8988T (cell line): Measurements from ENCODE around the gene KCNH6.

ENCODE experiments used
- DNase-seq: peaks from one replicate; pipeline ENCODE4 v3.0.0; 2011

KCNH6 gene

DNA sequence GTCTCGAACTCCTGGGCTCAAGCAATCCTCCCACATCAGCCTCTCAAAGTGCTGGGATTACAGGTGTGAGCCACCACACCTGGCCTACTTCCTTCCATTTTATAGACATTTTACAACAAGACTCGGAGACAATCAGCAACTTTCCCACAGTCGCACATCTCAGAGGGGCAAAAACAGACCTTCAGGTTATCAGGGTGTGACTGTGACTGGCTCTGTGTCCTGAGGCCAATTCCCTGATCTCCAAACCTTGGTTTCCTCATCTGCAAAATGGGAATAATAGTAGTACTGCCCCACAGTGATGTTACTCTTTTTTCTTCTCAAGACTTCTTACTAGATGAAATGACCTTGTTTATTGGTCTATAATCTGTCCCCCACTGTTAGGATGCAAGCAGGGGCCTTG, 10.8 kb upstream of the KCNH6 start:
- DNase-seq: no peak

DNA sequence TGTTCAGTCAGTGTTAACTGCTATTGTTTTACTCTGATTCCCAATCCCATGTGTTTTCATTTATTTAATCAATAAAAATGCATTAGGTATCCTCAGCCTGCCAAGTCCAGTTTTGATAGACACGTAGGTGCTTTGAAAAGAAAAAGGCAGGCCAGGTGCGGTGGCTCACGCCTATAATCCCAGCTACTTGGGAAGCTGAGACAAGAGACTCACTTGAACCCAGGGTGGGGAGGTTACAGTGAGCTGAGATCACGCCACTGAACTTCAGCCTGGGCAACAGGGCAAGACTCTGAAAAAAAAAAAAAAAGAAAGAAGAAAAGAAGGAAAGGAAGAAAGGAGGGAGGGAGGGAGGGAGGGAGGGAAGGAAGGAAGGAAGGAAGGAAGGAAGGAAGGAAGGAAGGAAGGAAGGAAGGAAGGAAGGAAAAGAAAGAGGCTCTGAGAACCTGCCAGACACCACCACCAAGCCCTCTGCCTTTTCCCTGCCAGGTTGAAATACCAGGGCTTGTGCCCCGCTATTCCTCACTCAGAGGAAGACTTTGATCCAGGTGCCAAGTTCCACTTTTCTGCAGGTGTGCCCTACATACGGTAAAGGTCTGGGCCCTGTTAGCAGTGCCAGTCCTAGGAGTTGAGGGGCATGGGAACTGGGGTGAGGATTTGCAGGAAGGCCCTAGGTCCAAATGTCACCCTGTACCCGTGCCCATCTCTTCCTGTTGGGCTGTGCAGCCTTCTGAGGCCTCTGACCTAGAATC, 10.1 kb upstream of the KCNH6 start:
- DNase-seq: no peak

DNA sequence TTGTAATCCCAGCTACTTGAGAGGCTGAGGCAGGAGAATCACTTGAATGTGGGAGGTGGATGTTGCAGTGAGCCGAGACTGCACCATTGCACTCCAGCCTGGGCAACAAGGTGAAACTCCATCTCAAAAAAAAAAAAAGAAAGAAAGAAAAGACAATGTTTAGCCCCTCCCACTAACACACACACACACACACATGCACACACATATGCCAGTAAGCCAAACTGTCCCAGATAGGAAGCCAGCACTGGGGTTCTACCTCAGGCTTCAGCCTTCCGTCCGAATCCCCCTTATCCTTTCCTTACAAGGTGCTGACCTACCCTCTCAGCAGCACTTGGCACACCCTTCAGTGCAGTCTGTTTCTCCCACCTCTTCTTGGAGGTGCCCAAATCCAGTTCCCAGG, 8.7 kb upstream of the KCNH6 start:
- no peak for DNase-seq

DNA sequence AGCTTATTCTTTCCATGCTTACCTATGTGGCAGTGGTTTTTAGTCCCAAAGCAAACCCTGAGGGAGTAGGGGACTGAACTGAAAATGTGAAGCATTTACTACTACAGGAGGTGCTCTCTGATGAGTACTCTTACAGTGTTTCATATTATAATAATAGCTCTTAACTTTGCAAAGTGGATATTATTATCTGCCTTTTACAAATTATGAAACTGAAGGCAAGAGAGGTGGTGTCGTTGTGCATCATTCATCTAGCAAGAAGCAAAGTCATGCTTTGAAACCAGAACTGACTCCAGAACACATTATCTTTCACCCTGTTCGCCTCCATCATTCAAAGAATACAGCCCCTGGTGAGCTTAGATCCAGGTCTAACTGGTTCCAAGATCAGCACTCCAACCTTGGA, 8.2 kb upstream of the KCNH6 start:
- DNase-seq: no peak

DNA sequence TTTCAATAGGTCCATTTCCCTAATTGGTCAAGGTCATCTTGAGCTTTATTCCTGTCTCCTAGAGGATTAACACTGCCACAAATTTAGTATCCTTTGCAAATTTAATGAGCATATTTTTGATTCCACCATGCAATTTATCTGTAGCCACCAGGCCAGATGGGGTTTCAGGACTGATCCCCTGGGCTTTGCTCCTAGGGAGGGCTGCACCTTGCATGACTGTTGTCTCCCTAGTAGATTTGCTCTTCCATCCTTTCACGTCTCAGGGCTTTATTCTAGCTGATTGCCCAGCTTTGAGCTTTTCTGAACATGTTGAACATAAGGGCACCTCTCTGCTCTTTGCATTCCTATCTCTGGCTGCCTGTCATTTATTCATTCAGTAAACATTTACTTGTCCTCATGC, 7.7 kb upstream of the KCNH6 start:
- DNase-seq: no peak

DNA sequence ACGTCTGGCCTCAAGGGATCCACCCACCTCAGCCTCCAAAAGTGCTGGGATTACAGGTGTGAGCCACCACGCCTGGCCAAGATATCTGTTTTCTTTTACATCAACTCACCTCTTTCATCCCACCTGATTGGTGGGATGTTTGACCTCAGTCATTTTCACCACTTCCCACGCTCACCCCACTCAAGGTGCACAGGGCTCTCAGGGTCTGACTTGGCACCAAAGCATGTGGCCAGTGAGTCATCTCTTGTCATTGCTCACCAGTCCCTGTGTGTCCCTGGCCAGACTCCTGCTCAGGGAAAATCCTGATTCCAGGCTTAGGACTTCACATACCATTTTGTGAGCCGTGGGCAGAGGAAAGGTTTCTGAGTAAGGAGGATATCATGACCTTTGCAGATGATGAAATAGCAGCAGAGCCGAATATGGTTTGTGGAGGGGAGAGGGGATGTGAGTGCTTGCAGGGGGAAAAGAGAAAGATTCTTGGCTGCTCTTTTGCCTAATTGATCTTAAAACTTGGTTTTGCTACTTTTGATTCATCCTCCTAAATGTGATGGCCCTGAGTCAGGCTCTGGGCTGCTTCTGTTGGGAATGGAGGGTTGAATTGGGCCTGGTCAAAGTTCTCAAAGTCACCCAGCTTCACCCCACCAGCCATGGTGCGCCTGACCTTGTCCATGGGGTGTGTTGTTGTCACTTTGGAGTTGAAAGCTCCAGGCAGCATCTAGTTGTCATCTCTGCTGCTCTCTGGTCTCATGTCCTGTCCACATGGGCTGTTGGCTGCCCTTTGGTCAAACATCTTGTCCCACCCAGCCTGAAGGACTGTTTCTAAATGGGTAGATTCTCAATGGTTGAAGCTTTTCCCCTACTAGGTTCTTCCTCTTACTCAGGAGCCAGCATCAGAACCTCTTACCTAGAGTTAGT, 6.0 kb upstream of the KCNH6 start:
- peak; percentile 59 for DNase-seq

DNA sequence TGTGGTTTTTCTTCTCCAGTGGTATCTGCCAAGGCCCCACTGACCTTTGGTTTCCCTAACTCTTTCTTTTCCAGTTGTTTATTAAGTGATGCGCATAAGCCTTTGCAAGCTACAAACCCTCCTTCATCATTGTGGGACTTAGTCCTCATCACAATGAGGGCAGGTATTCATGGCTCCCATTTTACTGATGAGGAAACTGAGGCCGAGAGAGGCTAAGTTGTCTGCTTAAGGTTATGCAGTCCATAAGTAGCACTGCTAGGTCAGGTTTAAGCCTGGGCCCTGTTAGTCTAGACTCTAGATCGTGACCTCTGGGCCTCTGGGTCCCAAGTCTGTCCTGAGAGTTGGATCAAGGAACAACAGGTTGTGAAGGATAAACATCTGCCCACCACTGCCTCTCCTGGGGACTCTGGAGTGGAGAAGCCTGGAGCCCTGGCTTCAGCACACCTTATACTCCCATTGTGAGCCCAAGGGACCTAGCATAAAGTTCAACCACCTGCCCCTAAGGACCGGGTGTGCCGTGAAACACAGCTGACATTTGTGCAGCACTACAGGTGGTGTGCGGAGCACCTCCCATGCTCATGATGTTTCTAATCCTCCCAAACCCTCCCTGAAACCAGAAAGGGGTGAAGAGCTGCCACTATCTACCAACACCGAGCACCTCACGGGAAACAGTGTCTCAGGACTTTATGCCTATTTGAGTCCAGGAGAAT, 5.2 kb upstream of the KCNH6 start:
- DNase-seq: no peak

DNA sequence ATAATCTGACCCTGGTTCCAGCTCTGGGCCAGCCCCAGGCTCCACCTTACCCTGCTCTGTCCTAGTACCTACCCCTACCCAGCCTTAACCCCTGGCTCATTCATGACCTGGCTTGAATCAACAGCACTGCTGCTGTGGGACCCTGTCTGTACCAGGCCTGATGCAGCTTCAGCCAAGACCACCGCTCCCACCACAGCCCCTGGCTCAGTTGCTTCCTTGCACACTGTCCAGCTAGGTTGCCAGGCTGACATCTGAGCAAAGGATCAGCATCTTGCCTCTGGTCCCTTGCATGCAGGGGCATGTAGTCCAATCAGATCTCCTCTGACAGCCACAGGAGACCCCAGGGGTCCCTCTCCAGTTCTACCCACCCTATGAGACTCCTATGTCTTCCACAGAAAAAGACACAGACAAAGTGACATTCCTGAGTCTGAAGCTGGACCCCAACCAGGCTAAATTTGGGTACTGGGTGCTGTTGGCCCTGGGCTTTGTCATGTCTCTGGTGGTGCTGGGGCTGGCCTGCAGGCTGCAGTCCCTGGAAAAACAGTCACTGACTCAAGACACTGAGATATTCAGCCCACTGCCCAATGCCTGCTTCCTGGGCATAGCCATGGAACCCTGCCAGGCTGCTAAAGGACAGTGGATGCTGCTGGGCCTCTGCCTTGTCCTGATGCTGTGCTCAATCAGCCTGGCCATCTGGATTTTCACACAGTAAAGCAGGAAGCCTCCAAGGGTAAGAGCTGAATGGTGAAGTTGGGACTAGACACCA, 3.9 kb upstream of the KCNH6 start:
- no peak for DNase-seq

DNA sequence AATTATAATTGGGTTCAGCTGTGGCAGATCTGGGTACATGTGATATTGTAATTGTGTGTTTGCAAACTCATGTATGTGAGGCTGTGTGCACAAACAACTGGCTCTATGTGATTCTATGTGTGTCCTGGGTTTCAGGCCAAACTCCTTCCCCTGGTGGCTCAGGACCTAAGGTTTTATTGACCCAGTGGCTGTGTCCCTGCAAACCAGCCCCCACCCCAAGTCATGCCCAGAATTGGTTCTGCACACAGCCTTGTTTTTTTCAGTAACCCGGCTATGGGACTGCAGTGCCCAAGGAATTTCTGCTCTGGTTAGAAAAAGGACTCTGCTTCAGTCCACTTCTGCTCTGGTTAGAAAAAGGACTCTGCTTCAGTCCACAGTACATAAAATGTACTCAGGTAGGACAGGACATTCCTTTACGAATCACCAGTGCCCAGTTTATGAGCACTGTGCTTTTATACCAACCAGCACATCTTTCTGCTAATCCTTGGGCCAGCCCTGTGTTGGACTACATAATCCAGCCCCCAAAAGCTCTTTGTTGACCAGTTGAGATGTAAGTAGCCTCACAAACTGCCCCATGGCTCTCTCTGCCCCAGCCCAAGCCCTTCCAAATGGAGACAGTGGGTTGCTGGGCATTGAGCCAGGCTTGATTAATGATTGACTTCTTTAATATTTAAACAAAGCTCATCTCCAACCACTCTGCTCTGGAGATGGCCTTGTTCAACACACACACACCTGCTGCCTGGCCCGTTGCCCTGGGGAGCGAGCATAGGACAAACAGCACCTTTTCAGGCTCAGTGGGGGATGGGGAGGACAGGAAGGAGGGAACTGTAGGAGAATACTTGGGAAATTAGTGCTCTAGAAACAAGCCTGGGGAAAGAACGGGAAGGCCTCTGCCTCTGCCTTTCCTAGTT, 2.9 kb upstream of the KCNH6 start:
- no peak for DNase-seq

DNA sequence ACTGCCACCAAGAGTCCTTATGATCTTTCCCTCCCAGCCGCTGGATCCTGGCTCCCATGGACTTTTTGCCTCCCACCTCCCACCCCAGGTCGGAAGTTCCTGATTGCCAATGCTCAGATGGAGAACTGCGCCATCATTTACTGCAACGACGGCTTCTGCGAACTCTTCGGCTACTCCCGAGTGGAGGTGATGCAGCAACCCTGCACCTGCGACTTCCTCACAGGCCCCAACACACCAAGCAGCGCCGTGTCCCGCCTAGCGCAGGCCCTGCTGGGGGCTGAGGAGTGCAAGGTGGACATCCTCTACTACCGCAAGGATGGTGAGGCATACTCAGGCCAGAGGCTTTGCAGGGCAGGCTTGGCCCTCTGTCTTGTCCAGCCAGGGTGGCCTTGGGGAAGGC, 893 bp downstream of the KCNH6 start:
- DNase-seq: no peak

DNA sequence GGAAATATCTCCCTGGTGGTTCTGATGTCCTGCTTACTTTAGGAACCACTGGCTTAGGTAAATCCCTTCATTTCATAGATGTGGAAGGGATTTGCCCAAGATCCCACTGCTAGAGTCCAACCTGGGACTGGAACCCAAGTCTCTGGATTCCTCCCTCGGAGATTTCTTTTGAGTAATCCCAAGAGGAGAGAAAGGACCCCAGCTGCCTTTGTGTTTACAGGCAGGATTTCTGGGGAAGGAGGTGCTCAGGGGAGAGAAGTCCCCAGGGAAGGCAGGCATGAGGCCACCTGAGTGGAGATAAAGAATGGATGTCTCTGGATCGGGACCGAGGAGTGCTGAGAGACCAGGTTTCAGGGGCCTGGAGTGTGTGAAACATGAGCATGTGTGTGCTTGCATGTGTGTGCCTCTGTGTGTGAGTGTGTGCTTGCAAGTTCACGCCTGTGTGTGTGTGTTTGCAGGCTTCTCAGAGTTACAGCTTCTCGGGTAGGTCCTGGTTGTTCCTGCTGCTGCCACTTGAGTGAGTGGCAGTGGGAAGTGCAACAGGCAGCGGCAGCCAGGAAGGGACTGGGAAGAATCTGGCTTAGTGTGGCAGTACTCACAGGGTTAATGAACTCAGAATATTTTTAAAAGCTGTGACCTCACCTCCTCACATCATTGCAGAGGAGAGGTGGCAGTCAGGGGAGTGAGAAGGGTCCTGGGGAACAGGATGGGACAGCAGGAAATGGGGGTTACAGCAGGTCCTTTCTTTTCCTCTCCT, 2.2 kb downstream of the KCNH6 start:
- DNase-seq: no peak

DNA sequence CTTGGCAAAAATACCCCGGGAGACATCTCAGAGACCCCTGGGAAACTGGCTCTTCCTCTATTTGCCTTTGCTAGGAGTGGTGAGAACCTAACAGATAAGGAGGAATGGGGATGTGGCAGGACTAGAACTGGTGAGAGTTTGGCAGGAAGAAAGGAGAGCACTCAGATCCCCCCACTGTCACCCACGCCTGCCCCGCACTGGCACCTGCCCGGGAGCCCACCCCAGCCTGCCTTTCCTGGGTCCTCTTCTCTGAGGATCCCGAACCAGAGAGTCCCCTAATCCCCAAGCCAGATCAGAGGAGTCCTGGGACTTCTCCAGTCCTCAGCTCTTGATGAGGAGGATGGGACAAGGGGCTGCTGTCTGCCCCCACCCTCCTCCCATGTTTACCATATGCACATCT, 3.7 kb downstream of the KCNH6 start:
- DNase-seq: no peak

DNA sequence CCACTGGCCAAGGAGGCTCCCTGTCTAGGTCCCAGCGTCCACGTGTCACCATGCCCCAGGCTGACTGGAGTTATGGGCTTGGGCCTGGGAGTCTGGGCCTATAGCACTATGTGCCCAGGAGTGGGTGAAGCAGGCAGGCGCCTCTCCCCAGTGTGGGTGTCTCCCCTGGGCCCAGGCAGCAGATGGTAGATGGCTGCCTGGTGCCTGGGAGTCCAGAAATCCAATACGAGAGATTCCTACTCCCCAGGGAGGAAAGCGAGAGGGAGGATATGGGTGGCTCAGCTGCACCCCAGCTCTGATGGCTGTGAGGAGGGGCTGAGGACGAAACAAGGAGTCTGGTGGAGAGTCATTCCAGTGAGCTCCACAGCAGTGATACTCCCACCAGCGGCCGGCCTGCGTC, 5.0 kb downstream of the KCNH6 start:
- no peak for DNase-seq

DNA sequence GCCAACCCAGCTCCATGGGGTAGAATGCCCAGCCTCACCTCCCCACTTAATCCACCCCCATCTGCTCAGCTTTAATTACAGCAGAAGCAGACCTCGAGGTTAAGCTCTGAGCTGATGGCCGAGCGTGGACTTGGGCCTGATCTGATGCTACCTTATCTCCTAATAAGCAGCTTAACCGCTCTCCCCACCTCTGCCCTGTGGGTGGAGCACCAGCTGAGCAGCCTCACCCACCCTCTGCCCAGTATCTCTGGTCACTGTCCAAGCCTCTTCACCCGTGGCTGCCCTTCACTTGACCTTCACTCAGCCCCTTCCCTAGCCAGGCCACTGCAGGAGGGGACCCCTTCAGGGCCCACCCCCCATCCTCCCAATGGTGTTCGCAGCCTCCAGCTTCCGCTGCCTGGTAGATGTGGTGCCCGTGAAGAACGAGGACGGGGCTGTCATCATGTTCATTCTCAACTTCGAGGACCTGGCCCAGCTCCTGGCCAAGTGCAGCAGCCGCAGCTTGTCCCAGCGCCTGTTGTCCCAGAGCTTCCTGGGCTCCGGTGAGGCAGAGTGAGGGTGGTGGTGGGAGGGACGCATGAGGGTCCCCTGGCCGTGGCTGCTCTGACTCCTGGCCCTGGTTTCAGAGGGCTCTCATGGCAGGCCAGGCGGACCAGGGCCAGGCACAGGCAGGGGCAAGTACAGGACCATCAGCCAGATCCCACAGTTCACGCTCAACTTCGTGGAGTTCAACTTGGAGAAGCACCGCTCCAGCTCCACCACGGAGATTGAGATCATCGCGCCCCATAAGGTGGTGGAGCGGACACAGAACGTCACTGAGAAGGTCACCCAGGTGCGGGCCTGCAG, 6.8 kb downstream of the KCNH6 start:
- no peak for DNase-seq

DNA sequence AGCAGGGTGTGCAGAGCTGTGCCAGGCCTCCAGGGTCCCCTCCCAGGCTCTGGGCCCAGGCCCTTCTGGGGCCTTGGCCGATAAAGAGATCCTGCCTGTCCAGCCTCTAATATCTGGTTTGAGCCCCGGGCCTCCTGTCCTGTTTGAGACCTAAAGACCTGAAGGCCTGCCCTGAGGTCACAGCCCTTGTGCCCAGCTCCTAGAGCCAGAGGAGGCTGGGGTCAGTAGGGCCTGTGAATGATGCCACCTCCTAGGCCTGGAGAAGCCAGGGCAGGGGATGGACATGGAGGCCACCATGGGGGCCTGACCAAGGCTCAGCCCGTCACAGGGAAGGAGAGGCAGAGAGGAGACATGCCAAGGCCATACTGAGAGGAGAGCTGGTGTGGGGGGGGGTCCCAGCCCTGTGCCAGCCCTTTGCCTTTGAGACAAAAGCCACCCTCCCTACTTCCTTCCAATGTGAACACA, 7.4 kb downstream of the KCNH6 start:
- DNase-seq: no peak

DNA sequence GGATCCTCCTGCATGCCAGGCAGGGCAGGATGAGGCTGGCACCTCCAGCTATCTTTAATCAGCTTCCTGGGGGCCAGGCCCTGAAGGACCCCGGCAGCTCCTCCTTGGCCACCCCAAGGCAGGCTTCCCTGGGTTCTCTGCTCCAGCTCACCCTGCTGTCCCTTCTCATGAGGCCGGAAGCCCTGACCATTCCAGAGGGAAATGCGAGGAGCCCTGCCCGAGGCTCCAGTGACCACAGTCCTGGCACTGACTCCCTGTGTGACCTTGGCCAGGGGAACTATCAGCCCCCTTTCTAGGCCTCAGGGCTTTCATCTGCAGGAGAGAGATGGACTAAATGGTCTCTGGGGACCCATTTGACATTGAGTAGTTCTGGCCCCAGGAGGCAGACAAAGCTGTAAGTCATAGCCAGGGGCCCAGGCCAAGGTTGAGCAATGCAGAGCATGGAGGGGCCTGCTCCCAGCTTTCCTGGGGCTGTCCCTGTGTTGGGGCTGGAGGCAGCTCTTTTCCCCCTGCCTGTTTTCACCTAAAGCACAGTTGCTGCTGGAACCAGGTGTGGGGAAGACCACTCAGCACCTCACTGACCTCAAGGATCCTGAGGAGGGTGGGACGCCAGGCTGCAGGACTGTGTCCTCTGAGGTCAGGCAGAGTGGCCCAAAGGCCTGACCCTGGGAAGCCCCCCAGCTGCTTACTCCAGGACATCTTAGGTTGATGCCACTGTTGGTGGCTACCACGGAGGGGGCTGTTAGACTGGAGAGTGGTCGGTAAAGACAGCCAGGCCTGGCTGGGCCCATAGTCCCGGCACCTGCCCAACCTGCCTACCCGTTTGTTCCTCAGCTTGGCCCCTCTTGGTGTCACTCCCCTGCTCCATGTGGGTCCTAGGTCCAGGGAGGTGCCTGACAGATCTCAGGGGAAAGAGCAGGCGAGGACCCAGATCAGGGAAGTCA, 8.1 kb downstream of the KCNH6 start:
- no peak for DNase-seq

DNA sequence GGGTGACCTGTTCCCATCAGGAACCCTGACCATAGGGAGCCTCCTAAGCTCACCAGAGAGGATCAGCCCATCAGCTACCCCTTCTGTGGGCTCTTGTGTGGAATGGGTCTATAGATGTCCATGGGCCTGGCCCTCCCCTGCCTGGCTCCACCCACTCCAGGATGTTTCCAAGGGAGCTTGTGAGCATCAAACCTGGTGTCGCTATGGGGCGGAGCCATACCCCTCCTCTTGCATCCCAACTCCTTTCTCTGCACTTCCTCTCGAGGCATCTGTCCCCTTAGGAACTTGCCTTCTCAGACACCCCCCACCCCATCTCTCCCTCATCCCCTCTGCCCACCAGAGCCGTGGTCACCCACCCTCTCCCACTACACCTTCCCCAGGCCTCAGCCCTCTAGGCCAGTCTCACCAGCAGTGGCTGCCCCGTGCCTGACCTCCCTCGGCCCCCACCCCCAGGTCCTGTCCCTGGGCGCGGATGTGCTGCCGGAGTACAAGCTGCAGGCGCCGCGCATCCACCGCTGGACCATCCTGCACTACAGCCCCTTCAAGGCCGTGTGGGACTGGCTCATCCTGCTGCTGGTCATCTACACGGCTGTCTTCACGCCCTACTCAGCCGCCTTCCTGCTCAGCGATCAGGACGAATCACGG, 10.4 kb downstream of the KCNH6 start:
- no peak for DNase-seq

DNA sequence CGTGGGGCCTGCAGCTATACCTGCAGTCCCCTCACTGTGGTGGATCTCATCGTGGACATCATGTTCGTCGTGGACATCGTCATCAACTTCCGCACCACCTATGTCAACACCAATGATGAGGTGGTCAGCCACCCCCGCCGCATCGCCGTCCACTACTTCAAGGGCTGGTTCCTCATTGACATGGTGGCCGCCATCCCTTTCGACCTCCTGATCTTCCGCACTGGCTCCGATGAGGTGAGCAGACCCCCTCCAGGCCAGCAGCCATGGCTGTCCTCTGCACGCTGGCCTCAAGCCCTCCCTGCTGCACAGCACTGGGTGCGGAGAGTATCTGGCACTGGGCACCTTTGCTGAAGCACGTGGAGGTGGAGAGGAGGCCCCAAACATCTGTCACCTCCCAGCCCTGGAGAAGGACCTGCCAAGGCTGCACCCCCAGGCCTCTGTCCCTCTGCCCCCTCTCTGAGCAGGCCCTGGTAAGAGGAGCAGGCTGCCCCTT, 11.0 kb downstream of the KCNH6 start:
- no peak for DNase-seq
